Neural cell (in vitro differentiated cells): ENCODE results near the gene RNF213. TPM values are rescaled to one million over a fixed set of nuclear protein-coding genes. Genes with fewer than 3 reads are reported as not detected.

ENCODE experiments used
- H2AFZ ChIP-seq: fragments of 200-600, 300-800 bp; sonication (generic), shearing (Covaris generic); 2 replicates; pipeline ENCODE4 v1.6.0; 2014; ENCODE audit warnings: low read depth, mild to moderate bottlenecking, antibody characterized with exemption, low read length, moderate library complexity
- H3F3A ChIP-seq: fragments of 200-600 bp; shearing (Covaris generic); 2 replicates; pipeline ENCODE4 v1.6.1; 2016; ENCODE audit warnings: mild to moderate bottlenecking, moderate library complexity, mixed read lengths, antibody characterized with exemption, low read length; ENCODE audit not compliant: insufficient read depth, poor library complexity, severe bottlenecking
- H3K27ac ChIP-seq: fragments of 200-600, 300-800 bp; sonication (generic), shearing (Covaris generic); 2 replicates; pipeline ENCODE4 v1.5.1; 2014; ENCODE audit warnings: mild to moderate bottlenecking, low read length, moderate library complexity
- H3K27me3 ChIP-seq: fragments of 300-800, 200-600 bp; sonication (generic), shearing (Covaris generic); 2 replicates; pipeline ENCODE4 v1.6.0; 2014; ENCODE audit warnings: mild to moderate bottlenecking, low read depth, low read length, moderate library complexity; ENCODE audit not compliant: insufficient read depth
- H3K36me3 ChIP-seq: fragments of 300-800, 200-600 bp; sonication (generic), shearing (Covaris generic); 2 replicates; pipeline ENCODE4 v1.5.1; 2014; ENCODE audit warnings: mild to moderate bottlenecking, antibody characterized with exemption, low read length, moderate library complexity; ENCODE audit not compliant: insufficient read depth
- H3K4me2 ChIP-seq: fragments of 300-800, 200-600 bp; sonication (generic), shearing (Covaris generic); 2 replicates; pipeline ENCODE4 v1.6.0; 2014; ENCODE audit warnings: mild to moderate bottlenecking, low read length
- H3K4me3 ChIP-seq: fragments of 300-800, 200-600 bp; sonication (generic), shearing (Covaris generic); 2 replicates; pipeline ENCODE4 v1.5.1; 2014; ENCODE audit warnings: mild to moderate bottlenecking, low read length, moderate library complexity
- H3K79me2 ChIP-seq: fragments of 200-600 bp; shearing (Covaris generic); replicated peaks from 2 replicates; pipeline ENCODE4 v1.6.0; 2014; ENCODE audit warnings: mild to moderate bottlenecking, low read length, moderate library complexity; ENCODE audit not compliant: insufficient read depth
- H3K9ac ChIP-seq: fragments of 300-800, 200-600 bp; sonication (generic), shearing (Covaris generic); 2 replicates; pipeline ENCODE4 v1.6.1; 2016; ENCODE audit warnings: mild to moderate bottlenecking, low read length, mixed read lengths
- H3K9me2 ChIP-seq: fragments of 200-600 bp; shearing (Covaris generic); 2 replicates; pipeline ENCODE4 v1.6.1; 2016; ENCODE audit warnings: mild to moderate bottlenecking, low read length, mixed read lengths; ENCODE audit not compliant: insufficient read depth
- H3K9me3 ChIP-seq: fragments of 200-600, 300-800 bp; sonication (generic), shearing (Covaris generic); 2 replicates; pipeline ENCODE4 v1.6.1; 2016; ENCODE audit warnings: mild to moderate bottlenecking, mixed run types, low read length, moderate library complexity, mixed read lengths
- H4K20me1 ChIP-seq: fragments of 200-600 bp; shearing (Covaris generic); 2 replicates; pipeline ENCODE4 v1.6.1; 2016; ENCODE audit warnings: mild to moderate bottlenecking, mixed run types; ENCODE audit not compliant: insufficient read depth
- EP300 ChIP-seq: fragments of 450-650 bp; conservative IDR thresholded peaks from 2 replicates; pipeline ENCODE4 v1.6.1; 2014; ENCODE audit warnings: antibody characterized with exemption, mild to moderate bottlenecking, moderate library complexity; ENCODE audit not compliant: poor library complexity, severe bottlenecking
- EZH2 ChIP-seq: fragments of 200-600, 300-800 bp; shearing (Covaris generic), sonication (generic); IDR thresholded peaks from 2 replicates; pipeline ENCODE4 v1.6.1; 2014; ENCODE audit warnings: antibody characterized with exemption, low read length, borderline replicate concordance, mild to moderate bottlenecking; ENCODE audit not compliant: insufficient read depth, poor library complexity, severe bottlenecking
- MXI1 ChIP-seq: fragments of 450-650 bp; conservative IDR thresholded peaks from 2 replicates; pipeline ENCODE4 v1.6.1; 2014; ENCODE audit warnings: antibody characterized with exemption, mild to moderate bottlenecking; ENCODE audit not compliant: poor library complexity, severe bottlenecking
- POLR2AphosphoS5 ChIP-seq: IDR thresholded peaks from 2 replicates; pipeline ENCODE4 v1.6.1; 2012
- RAD21 ChIP-seq: fragments of 450-650 bp; conservative IDR thresholded peaks from 2 replicates; pipeline ENCODE4 v1.6.1; 2014; ENCODE audit warnings: antibody characterized with exemption, mild to moderate bottlenecking, moderate library complexity
- SMC3 ChIP-seq: fragments of 450-650 bp; conservative IDR thresholded peaks from 2 replicates; pipeline ENCODE4 v1.6.1; 2014; ENCODE audit warnings: antibody characterized with exemption, mild to moderate bottlenecking, moderate library complexity; ENCODE audit not compliant: poor library complexity
- TAF1 ChIP-seq: IDR thresholded peaks from 2 replicates; pipeline ENCODE4 v1.6.1; 2012; ENCODE audit warnings: low read depth
- polyA plus RNA-seq: library from polyadenylated mRNA; depleted of rRNA; stranded (reverse); fragments of >200 nt; gene quantifications from 2 replicates; pipeline ENCODE4 v1.2.3, GENCODE V29; 2014
- TF ChIP-seq, protein P1 (sequence below): IDR thresholded peaks from 2 replicates; pipeline ENCODE4 v1.6.1; 2012; ENCODE audit warnings: borderline replicate concordance
- TF ChIP-seq, protein P2 (sequence below): fragments of 450-650 bp; IDR thresholded peaks from 2 replicates; pipeline ENCODE4 v1.5.1; 2014; ENCODE audit warnings: antibody characterized with exemption, mild to moderate bottlenecking, moderate library complexity; ENCODE audit not compliant: poor library complexity, severe bottlenecking

The RNF213 gene
- polyA plus RNA-seq, 1 donor from 2014 or later, result 1.5 TPM

DNA sequence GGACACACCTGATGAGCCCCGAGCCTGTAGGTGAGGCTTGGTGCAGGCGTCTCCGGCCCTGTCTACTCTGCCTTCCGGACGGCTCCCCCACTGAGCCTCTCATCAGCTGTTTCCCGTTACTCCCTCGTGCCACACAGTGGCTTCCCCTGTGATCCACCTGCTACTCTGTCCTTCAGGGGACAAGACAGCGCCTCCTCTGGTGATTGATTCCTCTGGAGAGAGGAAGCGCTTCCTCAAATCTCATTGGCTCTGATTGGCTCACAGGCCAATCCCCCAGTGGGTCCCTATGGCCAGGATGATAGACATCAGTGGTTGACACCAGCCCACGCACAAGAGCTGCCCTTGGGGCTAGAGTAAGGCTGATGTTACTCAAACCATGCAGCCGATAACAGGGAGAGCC lies 24.0 kb downstream of the RNF213 start:
- H3K4me2 ChIP-seq, result no peak overlapping the region
- no peak overlapping the region for H3K27ac ChIP-seq
- H3K79me2 ChIP-seq, result no peaks in the 10 kb centered on the region
- H3K9ac ChIP-seq, result no peak overlapping the region
- no peak overlapping the region for H3K4me3 ChIP-seq
- H4K20me1 ChIP-seq, result no peaks in the 10 kb centered on the region
- no peak overlapping the region for H2AFZ ChIP-seq
- TF ChIP-seq MXI1 (no peak), RAD21 (no peak), SMC3 (no peak)
- no peaks in the 10 kb centered on the region for H3F3A ChIP-seq
- no peaks in the 10 kb centered on the region for H3K9me3 ChIP-seq
- no peaks in the 10 kb centered on the region for H3K9me2 ChIP-seq
- H3K27me3 ChIP-seq, result no peaks in the 10 kb centered on the region
- no peaks in the 10 kb centered on the region for H3K36me3 ChIP-seq

DNA sequence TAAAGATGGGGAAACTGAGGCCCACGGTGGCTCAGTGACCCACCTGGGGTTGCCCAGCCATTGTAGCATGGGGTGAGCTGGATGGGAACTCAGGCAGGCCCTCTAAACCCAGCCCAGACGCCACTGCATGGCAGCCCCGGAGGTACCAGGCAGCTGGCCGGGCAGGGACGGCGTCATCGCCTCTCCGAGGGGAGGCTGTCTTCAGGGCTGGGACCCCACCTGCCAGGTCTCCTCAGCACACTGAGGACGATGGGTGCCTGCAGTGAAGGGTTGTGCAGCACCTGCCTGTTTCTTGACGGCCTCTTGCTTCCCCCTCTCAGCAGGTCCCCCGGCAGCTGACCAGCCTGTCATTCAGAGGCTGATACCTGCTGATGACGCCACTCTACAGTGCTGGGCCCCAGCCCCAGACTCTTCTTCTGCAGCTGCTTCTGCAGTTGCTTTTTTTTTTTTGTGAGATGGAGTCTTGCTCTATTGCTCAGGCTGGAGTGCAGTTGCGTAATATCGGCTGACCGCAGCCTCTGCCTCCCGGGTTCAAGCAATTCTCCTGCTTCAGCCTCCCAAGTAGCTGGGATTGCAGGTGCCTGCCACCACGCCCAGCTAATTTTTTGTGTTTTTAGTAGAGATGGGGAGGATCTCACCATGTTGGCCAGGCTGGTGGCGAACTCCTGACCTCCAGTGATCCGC lies 24.7 kb downstream of the RNF213 start:
- no peaks in the 10 kb centered on the region for H3K36me3 ChIP-seq
- H3K9ac ChIP-seq, result no peak overlapping the region
- H3K27me3 ChIP-seq, result no peaks in the 10 kb centered on the region
- TF ChIP-seq, protein P1, sequence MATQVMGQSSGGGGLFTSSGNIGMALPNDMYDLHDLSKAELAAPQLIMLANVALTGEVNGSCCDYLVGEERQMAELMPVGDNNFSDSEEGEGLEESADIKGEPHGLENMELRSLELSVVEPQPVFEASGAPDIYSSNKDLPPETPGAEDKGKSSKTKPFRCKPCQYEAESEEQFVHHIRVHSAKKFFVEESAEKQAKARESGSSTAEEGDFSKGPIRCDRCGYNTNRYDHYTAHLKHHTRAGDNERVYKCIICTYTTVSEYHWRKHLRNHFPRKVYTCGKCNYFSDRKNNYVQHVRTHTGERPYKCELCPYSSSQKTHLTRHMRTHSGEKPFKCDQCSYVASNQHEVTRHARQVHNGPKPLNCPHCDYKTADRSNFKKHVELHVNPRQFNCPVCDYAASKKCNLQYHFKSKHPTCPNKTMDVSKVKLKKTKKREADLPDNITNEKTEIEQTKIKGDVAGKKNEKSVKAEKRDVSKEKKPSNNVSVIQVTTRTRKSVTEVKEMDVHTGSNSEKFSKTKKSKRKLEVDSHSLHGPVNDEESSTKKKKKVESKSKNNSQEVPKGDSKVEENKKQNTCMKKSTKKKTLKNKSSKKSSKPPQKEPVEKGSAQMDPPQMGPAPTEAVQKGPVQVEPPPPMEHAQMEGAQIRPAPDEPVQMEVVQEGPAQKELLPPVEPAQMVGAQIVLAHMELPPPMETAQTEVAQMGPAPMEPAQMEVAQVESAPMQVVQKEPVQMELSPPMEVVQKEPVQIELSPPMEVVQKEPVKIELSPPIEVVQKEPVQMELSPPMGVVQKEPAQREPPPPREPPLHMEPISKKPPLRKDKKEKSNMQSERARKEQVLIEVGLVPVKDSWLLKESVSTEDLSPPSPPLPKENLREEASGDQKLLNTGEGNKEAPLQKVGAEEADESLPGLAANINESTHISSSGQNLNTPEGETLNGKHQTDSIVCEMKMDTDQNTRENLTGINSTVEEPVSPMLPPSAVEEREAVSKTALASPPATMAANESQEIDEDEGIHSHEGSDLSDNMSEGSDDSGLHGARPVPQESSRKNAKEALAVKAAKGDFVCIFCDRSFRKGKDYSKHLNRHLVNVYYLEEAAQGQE, result no peak
- TF ChIP-seq SMC3 (no peak), RAD21 (no peak), MXI1 (no peak), EP300 (no peak), TAF1 (no peak), EZH2 (no peak), POLR2AphosphoS5 (no peak)
- TF ChIP-seq, protein P2, sequence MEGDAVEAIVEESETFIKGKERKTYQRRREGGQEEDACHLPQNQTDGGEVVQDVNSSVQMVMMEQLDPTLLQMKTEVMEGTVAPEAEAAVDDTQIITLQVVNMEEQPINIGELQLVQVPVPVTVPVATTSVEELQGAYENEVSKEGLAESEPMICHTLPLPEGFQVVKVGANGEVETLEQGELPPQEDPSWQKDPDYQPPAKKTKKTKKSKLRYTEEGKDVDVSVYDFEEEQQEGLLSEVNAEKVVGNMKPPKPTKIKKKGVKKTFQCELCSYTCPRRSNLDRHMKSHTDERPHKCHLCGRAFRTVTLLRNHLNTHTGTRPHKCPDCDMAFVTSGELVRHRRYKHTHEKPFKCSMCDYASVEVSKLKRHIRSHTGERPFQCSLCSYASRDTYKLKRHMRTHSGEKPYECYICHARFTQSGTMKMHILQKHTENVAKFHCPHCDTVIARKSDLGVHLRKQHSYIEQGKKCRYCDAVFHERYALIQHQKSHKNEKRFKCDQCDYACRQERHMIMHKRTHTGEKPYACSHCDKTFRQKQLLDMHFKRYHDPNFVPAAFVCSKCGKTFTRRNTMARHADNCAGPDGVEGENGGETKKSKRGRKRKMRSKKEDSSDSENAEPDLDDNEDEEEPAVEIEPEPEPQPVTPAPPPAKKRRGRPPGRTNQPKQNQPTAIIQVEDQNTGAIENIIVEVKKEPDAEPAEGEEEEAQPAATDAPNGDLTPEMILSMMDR, result no peak
- H3K4me3 ChIP-seq, result no peak overlapping the region
- no peaks in the 10 kb centered on the region for H3K79me2 ChIP-seq
- no peaks in the 10 kb centered on the region for H3K9me2 ChIP-seq
- no peak overlapping the region for H2AFZ ChIP-seq
- no peak overlapping the region for H3K27ac ChIP-seq
- H3F3A ChIP-seq, result no peaks in the 10 kb centered on the region
- H3K4me2 ChIP-seq, result no peak overlapping the region
- no peaks in the 10 kb centered on the region for H4K20me1 ChIP-seq
- no peaks in the 10 kb centered on the region for H3K9me3 ChIP-seq

DNA sequence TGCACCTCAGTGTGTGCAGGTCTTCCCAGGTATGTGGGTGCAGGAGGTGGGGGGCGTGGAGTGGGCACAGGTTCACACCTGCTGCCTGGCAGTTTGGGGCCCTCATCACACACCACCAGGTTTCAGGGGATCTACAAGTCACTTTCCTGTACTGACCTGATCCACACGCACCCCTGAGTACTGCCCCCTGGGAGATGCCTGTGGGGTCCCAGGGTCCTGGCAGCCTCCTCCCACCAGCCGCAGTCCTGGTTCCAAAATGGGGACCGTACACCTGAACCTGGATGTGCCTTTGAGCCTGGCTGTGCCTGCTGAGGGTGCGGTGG lies 25.9 kb downstream of the RNF213 start:
- H3K4me2 ChIP-seq, result no peak overlapping the region
- no peaks in the 10 kb centered on the region for H3K9me3 ChIP-seq
- H3K27me3 ChIP-seq, result no peaks in the 10 kb centered on the region
- no peak overlapping the region for H3K9ac ChIP-seq
- H3K9me2 ChIP-seq, result no peaks in the 10 kb centered on the region
- no peaks in the 10 kb centered on the region for H3K79me2 ChIP-seq
- H2AFZ ChIP-seq, result no peak overlapping the region
- H3K36me3 ChIP-seq, result no peaks in the 10 kb centered on the region
- H3K4me3 ChIP-seq, result no peak overlapping the region
- no peaks in the 10 kb centered on the region for H4K20me1 ChIP-seq
- TF ChIP-seq EZH2, result no peak
- no peak for TF ChIP-seq SMC3
- no peak for TF ChIP-seq MXI1
- no peak for TF ChIP-seq TAF1
- TF ChIP-seq, protein P1, result no peak
- TF ChIP-seq RAD21, result no peak
- TF ChIP-seq, protein P2, result no peak
- no peak for TF ChIP-seq POLR2AphosphoS5
- TF ChIP-seq EP300, result no peak
- no peak overlapping the region for H3K27ac ChIP-seq
- no peaks in the 10 kb centered on the region for H3F3A ChIP-seq
